ENCODE measurements around the gene COIL. TPM values are rescaled to one million over a fixed set of nuclear protein-coding genes. Genes with fewer than 3 reads are reported as not detected.

COIL gene
- total and polyA plus RNA-seq, 2 of the 13 experiments (the other 11 are each of a cell fraction or from before 2014, with no cell fraction given), result 8.1 to 29.4 TPM

GRCh38 chr17:56913000-56913311 lies 47.9 kb downstream of the COIL start (continued):
- TF ChIP-seq ZNF431 (CRISPR knock-in tag; IDR thresholded peaks at IDR 0.05; ENCODE audit: borderline replicate concordance, low read depth), result no peak
- no peak for TF ChIP-seq ZEB1 (IDR thresholded peaks at IDR 0.05; ENCODE audit: insufficient replicate concordance, low read depth)
- TF ChIP-seq ZNF10 (CRISPR knock-in tag; IDR thresholded peaks at IDR 0.05; ENCODE audit: borderline replicate concordance, low read depth), result no peak
- TF ChIP-seq ZSCAN30 (CRISPR knock-in tag; IDR thresholded peaks at IDR 0.05), result no peak
- TF ChIP-seq NAIF1 (CRISPR knock-in tag; IDR thresholded peaks at IDR 0.05; ENCODE audit: borderline replicate concordance), result peak; percentile 21; the same call in 1 of the 2 replicates
- TF ChIP-seq CERS6 (CRISPR knock-in tag; IDR thresholded peaks at IDR 0.05), result no peak
- no peak for TF ChIP-seq ATAD3A (CRISPR knock-in tag; IDR thresholded peaks at IDR 0.05)
- no peak for TF ChIP-seq TRIM22 (IDR thresholded peaks at IDR 0.05)
- TF ChIP-seq CBX2 (IDR thresholded peaks at IDR 0.05; ENCODE audit: low read depth, low read length), result no peak
- TF ChIP-seq CBX2 (CRISPR knock-in tag; IDR thresholded peaks at IDR 0.05; ENCODE audit: low read depth), result no peak
- TF ChIP-seq ZFP1 (CRISPR knock-in tag; IDR thresholded peaks at IDR 0.05), result no peak
- no peak for TF ChIP-seq SATB2 (CRISPR knock-in tag; IDR thresholded peaks at IDR 0.05)
- TF ChIP-seq THAP8 (CRISPR knock-in tag; IDR thresholded peaks at IDR 0.05; ENCODE audit: borderline replicate concordance), result no peak
- TF ChIP-seq ZNF101 (CRISPR knock-in tag; IDR thresholded peaks at IDR 0.05; ENCODE audit: borderline replicate concordance, low read depth), result no peak
- no peak for TF ChIP-seq ZMYM4 (CRISPR knock-in tag; IDR thresholded peaks at IDR 0.05)
- TF ChIP-seq HOXA7 (CRISPR knock-in tag; IDR thresholded peaks at IDR 0.05), result no peak
- no peak for TF ChIP-seq SMARCE1 (IDR thresholded peaks at IDR 0.05; ENCODE audit: borderline replicate concordance)
- no peak for TF ChIP-seq TBL1XR1 (IDR thresholded peaks at IDR 0.05; ENCODE audit: borderline replicate concordance, low read length, partially characterized antibody)
- TF ChIP-seq ZBTB25 (CRISPR knock-in tag; IDR thresholded peaks at IDR 0.05), result no peak
- TF ChIP-seq ZBTB34 (CRISPR knock-in tag; IDR thresholded peaks at IDR 0.05), result no peak
- no peak for TF ChIP-seq ZNF781 (CRISPR knock-in tag; IDR thresholded peaks at IDR 0.05; ENCODE audit: borderline replicate concordance, not compliant biosample characterization)
- TF ChIP-seq ZNF839 (CRISPR knock-in tag; IDR thresholded peaks at IDR 0.05; ENCODE audit: borderline replicate concordance), result no peak
- no peak for TF ChIP-seq ZNF672 (CRISPR knock-in tag; IDR thresholded peaks at IDR 0.05)
- TF ChIP-seq ARID2 (CRISPR knock-in tag; IDR thresholded peaks at IDR 0.05; ENCODE audit: borderline replicate concordance), result no peak
- TF ChIP-seq ZNF20 (CRISPR knock-in tag; IDR thresholded peaks at IDR 0.05), result no peak
- TF ChIP-seq CCAR2 (optimal IDR thresholded peaks at IDR 0.05; ENCODE audit: low read depth, low read length), result no peak
- TF ChIP-seq MEIS1 (CRISPR knock-in tag; IDR thresholded peaks at IDR 0.05; ENCODE audit: borderline replicate concordance), result peak; percentile 45; the same call in 1 of the 2 replicates
- no peak for TF ChIP-seq FIP1L1 (IDR thresholded peaks at IDR 0.05; ENCODE audit: borderline replicate concordance, insufficient read depth, low read depth, low read length)
